Esophagus muscularis mucosa (tissue), 4 donors: ENCODE data around the gene PTPRD. TPM values are rescaled to one million over a fixed set of nuclear protein-coding genes. Genes with fewer than 3 reads are reported as not detected.
A peak's percentile ranks its signal among the peaks of the same experiment; 100 is the strongest.

Experiments
- DNase-seq: peaks from one replicate; pipeline ENCODE4 v3.0.0-alpha.2; 2017; ENCODE audit errors: extremely low spot score
- H3K27ac ChIP-seq, 4 donors: fragments of 200-600 bp; sonication (generic); replicated peaks in 1 of 4; 1 replicate in 3 of 4; 2 replicates in 1 of 4; pipeline ENCODE4 v1.5.1; 2016 to 2019; ENCODE audit warnings: mild to moderate bottlenecking in 1 of 4
- H3K27me3 ChIP-seq, 4 donors: fragments of 200-600 bp; sonication (generic); one replicate each; pipeline versions ENCODE4 v1.5.1 to v1.6.0; 2016 to 2019
- H3K36me3 ChIP-seq, 4 donors: fragments of 200-600 bp; sonication (generic); one replicate each; pipeline ENCODE4 v1.5.1; 2016 to 2019
- H3K4me1 ChIP-seq, 4 donors: fragments of 200-600 bp; sonication (generic); one replicate each; pipeline ENCODE4 v1.5.1; 2016 to 2019
- H3K4me3 ChIP-seq, 4 donors: fragments of 200-600 bp; sonication (generic); 1 replicate in 2 of 4; 2 replicates in 2 of 4; pipeline ENCODE4 v1.5.1; 2016 to 2019; ENCODE audit warnings: mild to moderate bottlenecking in 4 of 4, moderate library complexity in 1 of 4
- H3K9me3 ChIP-seq, 4 donors: fragments of 200-600 bp; sonication (generic); 1 replicate in 3 of 4; 2 replicates in 1 of 4; pipeline ENCODE4 v1.5.1; 2016 to 2019
- EP300 ChIP-seq: sonication (generic); formaldehyde crosslinking; IDR thresholded peaks from one replicate; pipeline ENCODE4 v1.6.1; 2017; ENCODE audit warnings: antibody characterized with exemption
- POLR2A ChIP-seq: fragments of 450-650 bp; IDR thresholded peaks from one replicate; pipeline ENCODE4 v1.6.1; 2017; ENCODE audit warnings: antibody characterized with exemption, moderate library complexity, mild to moderate bottlenecking, low read depth
- POLR2AphosphoS5 ChIP-seq, 2 donors: sonication (generic); formaldehyde crosslinking; IDR thresholded peaks; one replicate each; pipeline ENCODE4 v1.6.1; 2017; ENCODE audit warnings: antibody characterized with exemption in 2 of 2
- WGBS: methylation state at CpG from one replicate; pipeline ENCODE4 v1.1.5; 2018; 5-methylcytosine and 5-hydroxymethylcytosine counted together
- intact Hi-C: fragments of 100-400 bp; cut with DNase I; formaldehyde crosslinking; loops from one replicate; pipeline ENCODE4 v1.15.1; 2023
- total RNA-seq, 4 donors: library from RNA; depleted of rRNA; stranded (reverse); fragments of >200 nt; gene quantifications; one replicate each; pipeline versions ENCODE4 v1.1.0 to v1.2.1, GENCODE V29; 2016
- TF ChIP-seq, protein P1 (sequence below), 3 experiments: fragments of 200-600 bp in 2 of 3; fragments of 450-650 bp in 1 of 3; sonication (generic) in 2 of 3; IDR thresholded peaks; one replicate each; pipeline ENCODE4 v1.5.1; 2017 to 2019; ENCODE audit warnings: antibody characterized with exemption in 3 of 3, mild to moderate bottlenecking in 2 of 3, moderate library complexity in 1 of 3

PTPRD gene
- total RNA-seq, 4 donors from 2014 or later: 4.1 to 6.6 (median 5.0) TPM

DNA sequence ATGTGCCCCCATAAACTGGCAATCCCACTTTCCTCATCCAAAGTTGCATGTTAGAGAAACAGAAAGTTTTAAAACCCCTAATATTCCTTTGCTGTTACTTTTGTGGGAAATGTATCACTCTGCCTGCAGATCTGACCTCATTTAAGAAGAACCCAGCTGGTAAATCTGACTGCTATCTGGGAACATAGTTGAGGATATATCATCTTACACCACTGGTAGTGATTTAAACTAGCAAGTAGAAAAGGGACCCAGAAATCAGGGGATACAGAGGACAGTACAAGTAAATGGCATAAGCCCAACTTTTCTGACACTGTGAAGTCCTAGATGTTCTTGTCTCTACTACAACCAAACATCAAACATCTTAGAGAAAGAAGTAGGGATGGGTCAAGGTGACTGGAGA is 1752.7 kb downstream of the PTPRD start:
- Histone ChIP-seq H3K27ac (no peak overlapping the region), H3K9me3 (no peaks in the 10 kb centered on the region), H3K27me3 (peaks cover 0 to 41% (median 21%) of the 10 kb centered on the region in 4 donors), H3K36me3 (no peaks in the 10 kb centered on the region), H3K4me3 (no peak overlapping the region), H3K4me1 (peaks cover 9 to 31% (median 23%) of the 10 kb centered on the region in 4 donors)
- no peak for TF ChIP-seq POLR2AphosphoS5 (IDR thresholded peaks at IDR 0.05)
- TF ChIP-seq, protein P1, sequence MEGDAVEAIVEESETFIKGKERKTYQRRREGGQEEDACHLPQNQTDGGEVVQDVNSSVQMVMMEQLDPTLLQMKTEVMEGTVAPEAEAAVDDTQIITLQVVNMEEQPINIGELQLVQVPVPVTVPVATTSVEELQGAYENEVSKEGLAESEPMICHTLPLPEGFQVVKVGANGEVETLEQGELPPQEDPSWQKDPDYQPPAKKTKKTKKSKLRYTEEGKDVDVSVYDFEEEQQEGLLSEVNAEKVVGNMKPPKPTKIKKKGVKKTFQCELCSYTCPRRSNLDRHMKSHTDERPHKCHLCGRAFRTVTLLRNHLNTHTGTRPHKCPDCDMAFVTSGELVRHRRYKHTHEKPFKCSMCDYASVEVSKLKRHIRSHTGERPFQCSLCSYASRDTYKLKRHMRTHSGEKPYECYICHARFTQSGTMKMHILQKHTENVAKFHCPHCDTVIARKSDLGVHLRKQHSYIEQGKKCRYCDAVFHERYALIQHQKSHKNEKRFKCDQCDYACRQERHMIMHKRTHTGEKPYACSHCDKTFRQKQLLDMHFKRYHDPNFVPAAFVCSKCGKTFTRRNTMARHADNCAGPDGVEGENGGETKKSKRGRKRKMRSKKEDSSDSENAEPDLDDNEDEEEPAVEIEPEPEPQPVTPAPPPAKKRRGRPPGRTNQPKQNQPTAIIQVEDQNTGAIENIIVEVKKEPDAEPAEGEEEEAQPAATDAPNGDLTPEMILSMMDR (IDR thresholded peaks at IDR 0.05): no peak
- TF ChIP-seq EP300: no peak
- TF ChIP-seq POLR2A: no peak
- DNase-seq: no peak
- intact Hi-C loops: no loop called here

DNA sequence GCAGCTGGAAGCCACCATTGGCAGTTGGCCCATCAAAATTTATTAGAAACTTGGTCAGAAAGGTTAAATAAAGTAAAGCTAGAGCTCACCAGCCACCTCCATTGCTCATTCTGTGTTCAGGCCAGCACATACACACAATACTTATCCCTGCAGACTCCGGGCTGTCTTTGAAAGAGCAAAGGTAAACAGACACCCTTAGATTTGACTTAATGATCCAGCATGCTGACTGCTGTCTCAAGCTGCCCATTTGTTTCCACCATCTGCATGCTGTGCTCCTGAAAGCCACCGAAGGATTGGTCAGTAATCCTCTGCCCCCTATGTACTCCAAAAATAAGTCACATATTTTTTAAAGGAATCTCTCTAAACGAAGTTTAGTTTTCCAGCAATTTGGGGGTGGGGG is 1753.4 kb downstream of the PTPRD start:
- H3K4me3 ChIP-seq: no peak overlapping the region
- no peaks in the 10 kb centered on the region for H3K9me3 ChIP-seq
- peaks cover 0 to 47% (median 23%) of the 10 kb centered on the region in 4 donors for H3K27me3 ChIP-seq
- H3K36me3 ChIP-seq: no peaks in the 10 kb centered on the region
- intact Hi-C loops: no loop called here
- H3K4me1 ChIP-seq: peaks cover 9 to 31% (median 23%) of the 10 kb centered on the region in 4 donors
- WGBS: 36% methylated on average over 3 of the region's 3 CpGs
- no peak for TF ChIP-seq POLR2AphosphoS5 (IDR thresholded peaks at IDR 0.05)
- TF ChIP-seq, protein P1 (IDR thresholded peaks at IDR 0.05): no peak
- no peak for TF ChIP-seq POLR2A
- TF ChIP-seq EP300: no peak
- no peak overlapping the region for H3K27ac ChIP-seq
- DNase-seq: no peak

DNA sequence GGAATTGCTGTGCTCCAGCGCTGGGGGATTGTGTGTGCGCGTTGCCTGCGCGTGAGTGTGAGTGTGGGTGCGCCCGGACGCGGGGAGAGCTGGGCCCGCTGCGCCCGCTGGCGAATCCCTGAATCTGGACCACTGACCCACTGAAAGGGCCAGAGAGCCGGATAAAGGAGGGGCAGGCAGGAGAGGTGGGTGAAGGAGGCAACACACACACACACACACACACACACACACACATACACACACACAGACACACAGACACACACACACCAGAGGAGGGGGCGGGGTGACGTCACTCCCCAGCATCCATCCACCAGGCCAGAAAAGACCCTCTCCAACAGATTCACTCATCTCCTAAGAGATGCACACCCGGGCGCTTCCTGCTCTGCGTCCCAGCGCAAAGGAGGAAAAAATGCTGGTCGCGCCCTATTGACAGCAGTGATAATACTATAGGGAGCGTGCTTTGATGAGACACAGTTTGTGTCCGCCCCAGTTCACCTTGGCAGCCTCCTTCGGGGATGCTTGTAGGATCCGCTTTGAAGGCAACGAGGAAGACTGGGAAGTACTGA is 1754.1 kb downstream of the PTPRD start:
- Histone ChIP-seq H3K4me3 (peak overlapping the region; percentile 56 to 67 (median 62)), H3K36me3 (no peaks in the 10 kb centered on the region), H3K4me1 (peaks cover 9 to 31% (median 23%) of the 10 kb centered on the region in 4 donors), H3K27me3 (peaks cover 0 to 55% (median 25%) of the 10 kb centered on the region in 4 donors), H3K27ac (no peak overlapping the region), H3K9me3 (no peaks in the 10 kb centered on the region)
- no peak for DNase-seq
- no peak for TF ChIP-seq POLR2AphosphoS5 (IDR thresholded peaks at IDR 0.05)
- TF ChIP-seq POLR2A: no peak
- TF ChIP-seq, protein P1 (IDR thresholded peaks at IDR 0.05): no peak
- TF ChIP-seq EP300: no peak
- 37% methylated on average over 26 of the region's 27 CpGs for WGBS
- intact Hi-C loops: no loop called here

DNA sequence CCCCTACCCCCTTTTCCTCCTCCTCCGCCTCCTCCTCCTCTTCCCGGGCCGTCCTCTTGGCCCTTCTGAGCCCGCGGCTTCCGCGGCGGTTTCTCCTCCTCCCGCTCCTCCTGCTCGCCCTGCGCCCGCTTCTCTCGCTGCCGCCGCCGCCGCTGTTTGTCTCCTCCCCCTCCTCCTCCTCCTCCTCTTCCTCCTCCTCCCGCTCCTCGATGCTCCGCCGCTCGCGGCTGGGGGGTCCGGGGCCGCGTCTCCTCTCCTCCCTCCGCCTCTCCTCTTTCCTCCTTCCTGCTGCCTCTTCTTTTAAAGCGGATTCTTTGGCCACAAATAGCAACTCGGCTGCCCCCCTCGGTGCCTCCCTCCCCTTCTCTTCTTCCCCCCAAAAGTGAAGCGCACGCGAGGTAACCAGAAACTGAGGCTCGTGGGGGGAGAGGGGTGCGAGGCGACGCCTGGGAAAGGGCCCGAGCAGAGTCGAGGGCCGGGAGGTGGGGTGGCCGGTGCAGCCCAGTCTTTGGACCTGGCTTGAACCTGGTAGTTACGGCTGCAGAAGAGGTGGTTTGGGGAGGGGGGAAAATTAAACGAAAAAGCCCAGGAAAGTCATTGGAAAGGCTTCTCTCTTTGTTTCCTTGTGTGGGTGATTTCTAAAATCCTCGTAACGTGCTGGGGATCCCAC is 1754.7 kb downstream of the PTPRD start:
- TF ChIP-seq POLR2A: no peak
- TF ChIP-seq, protein P1 (IDR thresholded peaks at IDR 0.05): no peak
- no peak for TF ChIP-seq EP300
- no peak for TF ChIP-seq POLR2AphosphoS5 (IDR thresholded peaks at IDR 0.05)
- peaks cover 0 to 61% (median 25%) of the 10 kb centered on the region in 4 donors for H3K27me3 ChIP-seq
- H3K4me3 ChIP-seq: peak overlapping the region; percentile 56 to 67 (median 62)
- peak overlapping the region in 1 of 4 donors; percentile 39 for H3K27ac ChIP-seq
- WGBS: 1% methylated on average over 43 of the region's 45 CpGs
- no peak for DNase-seq
- H3K9me3 ChIP-seq: no peaks in the 10 kb centered on the region
- H3K4me1 ChIP-seq: peaks cover 9 to 31% (median 23%) of the 10 kb centered on the region in 4 donors
- intact Hi-C loops: no loop called here
- H3K36me3 ChIP-seq: no peaks in the 10 kb centered on the region
